GM23338 (cell line): Measurements from ENCODE around the gene S100A13. TPM values are rescaled to one million over a fixed set of nuclear protein-coding genes. Genes with fewer than 3 reads are reported as not detected.

Experiments used
- ATAC-seq: fragments of 200-7000 bp; cut with Tn5 transposase; 3 replicates; pipeline ENCODE4 v1.9.1; 2020
- DNase-seq: peaks from one replicate; pipeline ENCODE4 v3.0.0-alpha.2; 2015; ENCODE audit warnings: low spot score
- H2AFZ ChIP-seq: fragments of 200-600 bp; sonication (generic); 2 replicates; pipeline ENCODE4 v1.8.0; 2016; ENCODE audit warnings: antibody characterized with exemption, mild to moderate bottlenecking, moderate library complexity
- H3F3A ChIP-seq: fragments of 200-600 bp; sonication (generic); replicated peaks from 2 replicates; pipeline ENCODE4 v1.8.0; 2017; ENCODE audit warnings: antibody characterized with exemption, mixed run types, low read depth
- H3K27ac ChIP-seq: fragments of 200-600 bp; sonication (generic); 2 replicates; pipeline ENCODE4 v1.6.1; 2016; ENCODE audit warnings: low read depth
- H3K27me3 ChIP-seq: fragments of 200-600 bp; sonication (generic); 2 replicates; pipeline ENCODE4 v1.8.0; 2016; ENCODE audit warnings: mild to moderate bottlenecking, mixed run types, moderate library complexity; ENCODE audit not compliant: insufficient read depth
- H3K36me3 ChIP-seq: fragments of 200-600 bp; sonication (generic); 2 replicates; pipeline ENCODE4 v1.8.0; 2016; ENCODE audit warnings: mild to moderate bottlenecking; ENCODE audit not compliant: insufficient read depth
- H3K4me1 ChIP-seq: fragments of 200-600 bp; sonication (generic); 2 replicates; pipeline ENCODE4 v1.8.0; 2016; ENCODE audit warnings: mild to moderate bottlenecking, moderate library complexity; ENCODE audit not compliant: insufficient read depth
- H3K4me2 ChIP-seq: fragments of 200-600 bp; sonication (generic); 2 replicates; pipeline ENCODE4 v1.7.1; 2017; ENCODE audit warnings: mixed run types
- H3K4me3 ChIP-seq: fragments of 200-600 bp; sonication (generic); 2 replicates; pipeline ENCODE4 v1.6.1; 2016; ENCODE audit warnings: mixed run types
- H3K79me2 ChIP-seq: fragments of 200-600 bp; sonication (generic); replicated peaks from 2 replicates; pipeline ENCODE4 v1.8.0; 2017; ENCODE audit warnings: mild to moderate bottlenecking; ENCODE audit not compliant: insufficient read depth
- H3K9me2 ChIP-seq: fragments of 200-600 bp; sonication (generic); 2 replicates; pipeline ENCODE4 v1.8.0; 2017; ENCODE audit not compliant: insufficient read depth
- H4K20me1 ChIP-seq: fragments of 200-600 bp; sonication (generic); replicated peaks from 2 replicates; pipeline ENCODE4 v1.8.0; 2017; ENCODE audit warnings: mild to moderate bottlenecking; ENCODE audit not compliant: insufficient read depth
- H3K27ac Mint-ChIP-seq: 2 replicates; pipeline ENCODE4 v1.8.0; 2020; ENCODE audit warnings: inconsistent platforms, mild to moderate bottlenecking, moderate library complexity, mixed read lengths
- H3K27me3 Mint-ChIP-seq: 3 replicates; pipeline ENCODE4 v1.8.0; 2022; ENCODE audit warnings: low read depth, mild to moderate bottlenecking, moderate library complexity, mixed read lengths, inconsistent platforms; ENCODE audit not compliant: insufficient read depth, poor library complexity
- H3K36me3 Mint-ChIP-seq: 3 replicates; pipeline ENCODE4 v1.8.0; 2021; ENCODE audit warnings: low read depth, mild to moderate bottlenecking, inconsistent platforms, moderate library complexity, mixed read lengths
- H3K4me1 Mint-ChIP-seq: 3 replicates; pipeline ENCODE4 v1.8.0; 2020; ENCODE audit warnings: mild to moderate bottlenecking, inconsistent platforms, mixed read lengths
- H3K4me3 Mint-ChIP-seq: 3 replicates; pipeline ENCODE4 v1.8.0; 2021; ENCODE audit warnings: moderate library complexity, mild to moderate bottlenecking, inconsistent platforms, mixed read lengths
- H3K9me3 Mint-ChIP-seq: 3 replicates; pipeline ENCODE4 v1.8.0; 2020; ENCODE audit warnings: moderate library complexity, mild to moderate bottlenecking, inconsistent platforms, mixed read lengths
- CREB1 ChIP-seq: fragments of 250-450 bp; sonication (Bioruptor Pico); IDR thresholded peaks from 2 replicates; pipeline ENCODE4 v1.5.0; 2020; ENCODE audit warnings: low read depth, mild to moderate bottlenecking, moderate library complexity
- ETS1 ChIP-seq: IDR thresholded peaks from 2 replicates; pipeline ENCODE4 v1.6.1; 2016; ENCODE audit warnings: antibody characterized with exemption
- EZH2 ChIP-seq: fragments of 200-600 bp; sonication (generic); IDR thresholded peaks from one replicate; pipeline ENCODE4 v1.8.0; 2017; ENCODE audit warnings: antibody characterized with exemption, mild to moderate bottlenecking, low read depth; ENCODE audit not compliant: unreplicated experiment
- JUNB ChIP-seq: IDR thresholded peaks from one replicate; pipeline ENCODE4 v1.6.1; 2016; ENCODE audit warnings: antibody characterized with exemption; ENCODE audit not compliant: unreplicated experiment
- POLR2AphosphoS5 ChIP-seq: IDR thresholded peaks from 2 replicates; pipeline ENCODE4 v1.6.1; 2016; ENCODE audit warnings: antibody characterized with exemption, low read depth
- REST ChIP-seq: IDR thresholded peaks from one replicate; pipeline ENCODE4 v1.6.1; 2018; ENCODE audit warnings: antibody characterized with exemption; ENCODE audit not compliant: unreplicated experiment
- ZNF114 ChIP-seq: fragments of 250-450 bp; sonication (Bioruptor Pico); IDR thresholded peaks from 2 replicates; pipeline ENCODE4 v1.5.0; 2020; ENCODE audit warnings: mild to moderate bottlenecking, moderate library complexity
- ZNF331 ChIP-seq: fragments of 250-450 bp; sonication (Bioruptor Pico); IDR thresholded peaks from 2 replicates; pipeline ENCODE4 v1.5.0; 2020; ENCODE audit warnings: low read depth, mild to moderate bottlenecking, moderate library complexity
- polyA plus RNA-seq: library from polyadenylated mRNA; unstranded; fragments of >200 nt; fragmentation: Nextera tagmentation; extraction: Ambion mirVana; gene quantifications from 2 replicates; pipeline ENCODE4 v1.2.1, GENCODE V29; 2016
- total RNA-seq: library from RNA; depleted of rRNA; stranded (reverse); fragments of >200 nt; shearing (Covaris generic); gene quantifications from 2 replicates; pipeline ENCODE4 v1.2.3, GENCODE V29; 2014

The S100A13 gene
- total and polyA plus RNA-seq, 2 experiments from 2014 or later, result 32.7 to 165 TPM

DNA sequence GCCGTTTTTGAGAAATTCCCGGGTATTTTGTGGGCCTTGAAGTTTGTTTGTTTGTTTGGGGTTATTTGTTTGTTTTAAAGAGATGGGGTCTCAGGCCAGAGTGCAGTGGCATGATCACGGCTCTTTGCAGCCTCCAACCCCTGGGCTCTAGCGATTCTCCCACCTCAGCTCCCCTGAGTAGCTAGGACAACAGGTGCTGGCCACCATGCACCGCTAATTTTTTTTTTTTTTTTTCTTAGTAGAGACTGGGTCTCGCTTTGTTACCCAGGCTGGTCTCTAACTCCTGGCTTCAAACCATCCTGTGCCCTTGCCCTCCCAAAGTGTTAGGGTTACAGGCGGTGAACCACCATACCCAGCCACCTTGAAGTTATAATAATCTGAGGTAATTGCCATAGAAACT is 8.6 kb upstream of the S100A13 start (continued):
- TF ChIP-seq ETS1, result no peak
- TF ChIP-seq POLR2AphosphoS5, result no peak
- TF ChIP-seq JUNB, result no peak
- TF ChIP-seq ZNF114 (CRISPR knock-in tag), result no peak
- TF ChIP-seq ZNF331 (CRISPR knock-in tag), result no peak

DNA sequence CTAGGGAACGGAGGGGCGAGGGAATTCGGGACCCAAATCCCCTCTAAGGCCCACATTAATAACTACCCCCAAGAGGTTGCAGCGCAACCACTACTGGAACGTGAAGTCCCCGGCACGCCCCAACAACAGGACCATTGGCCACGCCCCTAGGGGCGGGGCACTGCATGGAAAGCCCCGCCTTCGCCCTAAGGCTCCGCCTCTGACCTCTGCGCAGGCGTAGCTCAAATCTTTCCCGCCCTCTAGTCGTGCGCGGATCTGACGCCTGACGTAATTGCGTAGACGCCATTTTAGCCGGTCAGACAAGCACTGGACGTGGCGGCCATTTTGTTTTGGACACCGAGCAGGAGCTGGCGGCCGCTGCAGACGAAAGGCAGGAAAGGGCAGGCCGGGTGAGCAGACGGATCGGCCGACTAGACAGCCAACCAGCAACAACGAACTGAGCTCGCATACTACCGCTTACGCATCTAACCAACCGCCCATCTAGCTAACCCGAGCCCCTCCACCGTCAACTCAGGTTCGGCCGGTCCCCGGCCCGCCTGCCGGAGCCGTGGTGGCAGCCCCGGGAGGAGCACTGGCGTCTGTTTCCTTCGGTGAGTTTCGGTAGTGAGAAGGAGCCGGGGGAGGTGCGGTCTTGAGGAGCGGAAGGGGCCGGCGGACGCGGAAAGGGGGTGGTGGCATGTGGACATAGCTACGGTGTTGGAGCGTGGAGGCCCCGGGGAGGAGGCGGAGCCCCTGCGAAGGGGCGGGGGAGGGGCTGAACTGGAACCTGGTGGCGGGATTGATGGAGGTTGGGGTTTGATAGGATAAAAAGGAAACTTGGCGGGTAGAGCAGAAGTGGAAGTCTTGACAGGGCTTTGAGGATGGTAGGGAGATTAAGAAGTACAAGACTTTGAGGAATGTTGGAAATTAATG is 6.7 kb upstream of the S100A13 start, which contains the start of gene CHTOP:
CHTOP (plus strand) TSS at position 313 of the 912 bp plus-strand sequence. CDS start 2,523 bp downstream, outside the sequence.
- H3K27me3 Mint-ChIP-seq, result peaks cover 11% of the 10 kb centered on the region
- no peaks in the 10 kb centered on the region for H3K9me2 ChIP-seq
- no peaks in the 10 kb centered on the region for H3K9me3 Mint-ChIP-seq
- peak; percentile 91 for ATAC-seq
- peaks cover 10% of the 10 kb centered on the region; the same call in 1 of the 2 replicates for H4K20me1 ChIP-seq
- TF ChIP-seq CREB1 (peak; percentile 91), POLR2AphosphoS5 (peak; percentile 96), EZH2 (no peak), REST (no peak), ETS1 (0 out of 2 replicates have a peak, but pooled peaks have one; percentile 16)
- H2AFZ ChIP-seq, result peak within 1 kb of the TSS; percentile 9; the same call in 1 of the 2 replicates
- H3K4me2 ChIP-seq, result peak within 1 kb of the TSS; percentile 84
- H3K27me3 ChIP-seq, result no peaks in the 10 kb centered on the region
- H3K79me2 ChIP-seq, result peaks cover 48% of the 10 kb centered on the region
- H3K27ac Mint-ChIP-seq, result peak within 1 kb of the TSS; percentile 100
- H3K36me3 ChIP-seq, result peaks cover 32% of the 10 kb centered on the region
- DNase-seq, result peak; percentile 99
- H3K36me3 Mint-ChIP-seq, result peaks cover 54% of the 10 kb centered on the region
- H3K27ac ChIP-seq, result peak within 1 kb of the TSS; percentile 100
- H3K4me1 ChIP-seq, result peaks cover 12% of the 10 kb centered on the region; the same call in 1 of the 2 replicates
- H3F3A ChIP-seq, result peaks cover 22% of the 10 kb centered on the region
- H3K4me1 Mint-ChIP-seq, result peaks cover 22% of the 10 kb centered on the region
- peak within 1 kb of the TSS; percentile 89 for H3K4me3 ChIP-seq
- peak within 1 kb of the TSS; percentile 96 for H3K4me3 Mint-ChIP-seq
